IMR-90 (cell line): ENCODE measurements around the gene DIP2A. TPM values are rescaled to one million over a fixed set of nuclear protein-coding genes. Genes with fewer than 3 reads are reported as not detected.

ENCODE experiments used
- ATAC-seq: fragments of 200-7000 bp; cut with Tn5 transposase; 2 replicates; pipeline ENCODE4 v1.9.1; 2020; ENCODE audit warnings: low read depth, mild to moderate bottlenecking, moderate library complexity
- BruUV-seq: library from RNA; stranded (reverse); fragments of 400-500 nt; replicated peaks from 2 replicates; lab custom pipeline; 2021; lab: Mats Ljungman, UMichigan
- CTCF ChIA-PET: fragments of 300-600 bp; formaldehyde crosslinking; extraction: SDS; loops from one replicate; lab custom pipeline; 2021; ENCODE audit warnings: antibody characterized with exemption; lab: Yijun Ruan, JAX
- POLR2A ChIA-PET: fragments of 300-600 bp; sonication (Branson Sonifier 250); formaldehyde crosslinking; loops from one replicate; lab custom pipeline; 2022; ENCODE audit warnings: antibody characterized with exemption; ENCODE audit not compliant: unreplicated experiment; lab: Charles Lee
- DNase-seq: peaks from one replicate; pipeline ENCODE4 v3.0.0; 2013
- H2AFZ ChIP-seq: replicated peaks from 2 replicates; pipeline ENCODE3; 2013; ENCODE audit warnings: low read length, mild to moderate bottlenecking; ENCODE audit not compliant: poor library complexity
- H2AK5ac ChIP-seq: 2 replicates; pipeline ENCODE4 v1.6.1; 2013; ENCODE audit warnings: low read depth, low read length, inconsistent platforms
- H2AK9ac ChIP-seq: replicated peaks from 2 replicates; pipeline ENCODE3; 2013; ENCODE audit warnings: mild to moderate bottlenecking, low read depth, low read length, moderate library complexity; ENCODE audit not compliant: poor library complexity
- H2BK120ac ChIP-seq: 2 replicates; pipeline ENCODE4 v1.6.1; 2013; ENCODE audit warnings: low read depth, low read length, inconsistent platforms
- H2BK15ac ChIP-seq: 3 replicates; pipeline ENCODE4 v1.6.1; 2013; ENCODE audit warnings: low read depth, low read length, inconsistent platforms
- H2BK20ac ChIP-seq: 2 replicates; pipeline ENCODE4 v1.6.1; 2013; ENCODE audit warnings: low read depth, mild to moderate bottlenecking, inconsistent platforms, low read length, moderate library complexity
- H2BK5ac ChIP-seq: 2 replicates; pipeline ENCODE4 v1.6.1; 2013; ENCODE audit warnings: mild to moderate bottlenecking, low read depth, low read length, inconsistent platforms; ENCODE audit not compliant: poor library complexity, severe bottlenecking
- H3K14ac ChIP-seq: replicated peaks from 2 replicates; pipeline ENCODE4 v1.6.1; 2013; ENCODE audit warnings: low read depth, low read length, inconsistent platforms
- H3K18ac ChIP-seq: 2 replicates; pipeline ENCODE4 v1.6.1; 2013; ENCODE audit warnings: low read depth, low read length, control low read depth
- H3K23ac ChIP-seq: 2 replicates; pipeline ENCODE4 v1.6.1; 2013; ENCODE audit warnings: low read depth, low read length, inconsistent platforms
- H3K27ac ChIP-seq: 2 replicates; pipeline ENCODE4 v1.5.1; 2013; ENCODE audit warnings: mild to moderate bottlenecking, control low read depth, low read length; ENCODE audit not compliant: insufficient read depth
- H3K27me3 ChIP-seq: 2 replicates; pipeline ENCODE4 v1.6.1; 2013; ENCODE audit warnings: low read length; ENCODE audit not compliant: control insufficient read depth, insufficient read depth
- H3K36me3 ChIP-seq: 2 replicates; pipeline ENCODE4 v1.6.1; 2013; ENCODE audit warnings: low read length, mixed read lengths; ENCODE audit not compliant: control insufficient read depth, insufficient read depth
- H3K4ac ChIP-seq: 2 replicates; pipeline ENCODE4 v1.6.1; 2013; ENCODE audit warnings: low read depth, low read length, inconsistent platforms
- H3K4me1 ChIP-seq: 2 replicates; pipeline ENCODE4 v1.6.1; 2013; ENCODE audit warnings: low read length, mixed read lengths; ENCODE audit not compliant: control insufficient read depth, insufficient read depth
- H3K4me2 ChIP-seq: 2 replicates; pipeline ENCODE4 v1.6.1; 2013; ENCODE audit warnings: low read depth, mild to moderate bottlenecking, control low read depth, low read length, moderate library complexity
- H3K4me3 ChIP-seq: 2 replicates; pipeline ENCODE4 v1.5.1; 2013; ENCODE audit warnings: low read depth, mild to moderate bottlenecking, control low read depth, low read length, moderate library complexity; ENCODE audit not compliant: insufficient read depth
- H3K56ac ChIP-seq: 2 replicates; pipeline ENCODE4 v1.6.1; 2013; ENCODE audit warnings: low read length, inconsistent platforms; ENCODE audit not compliant: insufficient read depth; ENCODE audit errors: extremely low read depth
- H3K79me1 ChIP-seq, 2 experiments: 2 replicates each; pipeline ENCODE4 v1.6.1; 2013; ENCODE audit warnings: low read length in 2 of 2, inconsistent platforms in 1 of 2, low read depth in 1 of 2
- H3K9ac ChIP-seq: 2 replicates; pipeline ENCODE4 v1.6.1; 2013; ENCODE audit warnings: low read depth, low read length, control low read depth
- H3K9me1 ChIP-seq: 2 replicates; pipeline ENCODE4 v1.6.1; 2013; ENCODE audit warnings: low read length, inconsistent platforms; ENCODE audit not compliant: insufficient read depth
- H3K9me3 ChIP-seq: 2 replicates; pipeline ENCODE4 v1.6.1; 2013; ENCODE audit warnings: low read length; ENCODE audit not compliant: control insufficient read depth, insufficient read depth
- H4K20me1 ChIP-seq: 2 replicates; pipeline ENCODE4 v1.6.1; 2013; ENCODE audit warnings: low read length, inconsistent platforms; ENCODE audit not compliant: insufficient read depth
- H4K5ac ChIP-seq: 2 replicates; pipeline ENCODE4 v1.6.1; 2013; ENCODE audit warnings: mild to moderate bottlenecking, low read depth, low read length, control low read depth
- H4K8ac ChIP-seq, 2 experiments: 2 replicates each; pipeline ENCODE4 v1.6.1; 2013; ENCODE audit warnings: low read depth in 2 of 2, low read length in 2 of 2, control low read depth in 1 of 2, inconsistent platforms in 1 of 2
- H4K91ac ChIP-seq: 2 replicates; pipeline ENCODE4 v1.6.1; 2013; ENCODE audit warnings: low read depth, low read length, inconsistent platforms; ENCODE audit not compliant: insufficient read depth
- CTCF ChIP-seq: conservative IDR thresholded peaks from 2 replicates; pipeline ENCODE4 v1.5.1; 2012; ENCODE audit warnings: mild to moderate bottlenecking, low read depth, low read length, improper control_type of control experiment
- POLR2A ChIP-seq: IDR thresholded peaks from 2 replicates; pipeline ENCODE4 v1.6.1; 2012; ENCODE audit warnings: mild to moderate bottlenecking, low read depth, low read length
- RCOR1 ChIP-seq: IDR thresholded peaks from 2 replicates; pipeline ENCODE4 v1.6.1; 2012; ENCODE audit warnings: mild to moderate bottlenecking, low read length, improper control_type of control experiment; ENCODE audit not compliant: insufficient replicate concordance
- WGBS, 2 experiments: methylation state at CpG; one replicate each; pipeline versions ENCODE4 v1.1.5 to v1.1.7; 2013; ENCODE audit warnings: missing lambda C conversion rate in 2 of 2; ENCODE audit not compliant: insufficient read length in 1 of 2; ENCODE audit errors: extremely low coverage in 2 of 2; 5-methylcytosine and 5-hydroxymethylcytosine counted together
- dilution Hi-C: fragments of 300-500 bp; cut with HindIII; formaldehyde crosslinking; loops from one replicate; pipeline ENCODE4 v1.14.3; 2018; ENCODE audit warnings: low sequenced_read_pairs; ENCODE audit not compliant: unreplicated experiment
- in situ Hi-C: fragments of 300-500 bp; cut with MboI; formaldehyde crosslinking; loops from 3 replicates; pipeline ENCODE4 v1.14.3; 2019; ENCODE audit warnings: low sequenced_read_pairs, inconsistent platforms, mixed read lengths
- intact Hi-C: fragments of 100-400 bp; cut with micrococcal nuclease; formaldehyde crosslinking; loops from 2 replicates; pipeline ENCODE4 v1.10.0; 2022
- polyA plus RNA-seq, 3 experiments: library from polyadenylated mRNA; depleted of rRNA; stranded (reverse); fragments of >200 nt; gene quantifications; 2 replicates each; pipeline ENCODE4 v1.2.3, GENCODE V29; 2012; ENCODE audit warnings: low replicate concordance in 1 of 3
- total RNA-seq: library from RNA; depleted of rRNA; stranded (reverse); fragments of >200 nt; gene quantifications from 2 replicates; pipeline ENCODE4 v1.2.3, GENCODE V29; 2012

DIP2A gene
- total and polyA plus RNA-seq, 2 of the 4 experiments (the other 2 are of a cell fraction): 17.9 to 24.3 TPM

- TF ChIP-seq RCOR1: no peak
Measured at GRCh38 chr21:46554431-46555224, 95.9 kb downstream of the DIP2A start (continued).

GRCh38 chr21:46555225-46555617 lies 96.5 kb downstream of the DIP2A start:
- Histone ChIP-seq H2BK15ac (no peak overlapping the region), H2BK120ac (no peak overlapping the region), H3K9me3 (no peaks in the 10 kb centered on the region), H4K91ac (no peak overlapping the region), H2AK5ac (no peak overlapping the region), H3K56ac (no peak overlapping the region), H2BK5ac (no peak overlapping the region), H3K36me3 (peaks cover 56% of the 10 kb centered on the region), H2AK9ac (no peak overlapping the region), H4K8ac (no peak overlapping the region), H3K79me1 (no peaks in the 10 kb centered on the region), H3K14ac (no peak overlapping the region), H2BK20ac (no peak overlapping the region), H3K4me3 (no peak overlapping the region), H3K4ac (no peak overlapping the region), H3K4me2 (no peak overlapping the region), H3K9ac (no peak overlapping the region), H2AFZ (no peak overlapping the region), H3K23ac (no peak overlapping the region), H3K4me1 (no peaks in the 10 kb centered on the region), H3K27me3 (no peaks in the 10 kb centered on the region), H3K9me1 (no peaks in the 10 kb centered on the region), H4K20me1 (no peaks in the 10 kb centered on the region; the same call in 1 of the 2 replicates), H3K18ac (no peak overlapping the region), H3K27ac (no peak overlapping the region), H4K5ac (no peak overlapping the region)
- in situ Hi-C loops (no loop called here), dilution Hi-C loops (no loop called here), intact Hi-C loops (no loop called here)
- 86% methylated on average over 6 of the region's 9 CpGs; no CpG with 5 or more reads in 1 of the 2 experiments for WGBS, 2 experiments
- ATAC-seq (no peak), DNase-seq (no peak)
- BruUV-seq: no TSS peak
- POLR2A ChIA-PET: no interaction called here
- CTCF ChIA-PET: interaction anchor here (0.6 kb wide), 1 partner anchor 85 kb away, joined by 3 read pairs; no protein-coding TSS in a partner anchor
- no peak for TF ChIP-seq POLR2A
- no peak for TF ChIP-seq CTCF
